ENCODE data around the gene KCNA1.

KCNA1 gene

GRCh38 chr12:4911316-4911994, 1.8 kb downstream of the KCNA1 start:
- no peak for DNase-seq

- DNase-seq, result no peak
These were observed 5.0 kb downstream of the KCNA1 start for GRCh38 chr12:4914720-4915119.

- no peak for DNase-seq
These were observed 6.0 kb downstream of the KCNA1 start for GRCh38 chr12:4915752-4916151.

GRCh38 chr12:4918950-4919660, 9.4 kb downstream of the KCNA1 start:
- DNase-seq, result no peak

- DNase-seq, result no peak
These were observed 22.9 kb downstream of the KCNA1 start for GRCh38 chr12:4932576-4932975.

GRCh38 chr12:4933411-4933810, 23.7 kb downstream of the KCNA1 start:
- no peak for DNase-seq

GRCh38 chr12:4934407-4935035, 24.8 kb downstream of the KCNA1 start:
- DNase-seq, result no peak

- DNase-seq, result no peak
These were observed 29.2 kb downstream of the KCNA1 start for GRCh38 chr12:4938900-4939299.

- DNase-seq, result no peak
These were observed 29.8 kb downstream of the KCNA1 start for GRCh38 chr12:4939418-4940023.

- no peak for DNase-seq
These were observed 33.6 kb downstream of the KCNA1 start for GRCh38 chr12:4943067-4943937.

GRCh38 chr12:4943938-4944284, 34.2 kb downstream of the KCNA1 start:
- DNase-seq, result no peak

- DNase-seq, result no peak
These were observed 37.5 kb downstream of the KCNA1 start for GRCh38 chr12:4947253-4947652.

GRCh38 chr12:4951083-4951482, 41.4 kb downstream of the KCNA1 start:
- no peak for DNase-seq

- DNase-seq, result no peak
These were observed 41.9 kb downstream of the KCNA1 start for GRCh38 chr12:4951601-4952000.

GRCh38 chr12:4954621-4955354, 45.1 kb downstream of the KCNA1 start:
- DNase-seq, result no peak

GRCh38 chr12:4956054-4956453, 46.3 kb downstream of the KCNA1 start:
- DNase-seq, result no peak

- no peak for DNase-seq
These were observed 47.3 kb downstream of the KCNA1 start for GRCh38 chr12:4956968-4957367.

GRCh38 chr12:4957761-4958160, 48.1 kb downstream of the KCNA1 start:
- DNase-seq, result no peak

GRCh38 chr12:4958697-4959375, 49.1 kb downstream of the KCNA1 start:
- DNase-seq, result no peak

- no peak for DNase-seq
These were observed 49.7 kb downstream of the KCNA1 start for GRCh38 chr12:4959381-4959780.

- no peak for DNase-seq
These were observed 50.3 kb downstream of the KCNA1 start for GRCh38 chr12:4960030-4960429.

- no peak for DNase-seq
These were observed 50.8 kb downstream of the KCNA1 start for GRCh38 chr12:4960547-4960946.
